ENCODE data around the gene SPOPL.

Gene SPOPL

GRCh38 chr2:138609446-138609845, 107.9 kb downstream of the SPOPL start:
- no peak for FAIRE-seq

- FAIRE-seq: no peak
Measured at GRCh38 chr2:138610201-138610953, 108.8 kb downstream of the SPOPL start.

GRCh38 chr2:138615257-138615656, 113.7 kb downstream of the SPOPL start:
- no peak for FAIRE-seq

- FAIRE-seq: no peak
Measured at GRCh38 chr2:138617026-138617425, 115.5 kb downstream of the SPOPL start.

- no peak for FAIRE-seq
Measured at GRCh38 chr2:138618971-138619370, 117.4 kb downstream of the SPOPL start.

GRCh38 chr2:138620431-138620830, 118.9 kb downstream of the SPOPL start:
- FAIRE-seq: no peak

- no peak for FAIRE-seq
Measured at GRCh38 chr2:138621139-138621538, 119.6 kb downstream of the SPOPL start.

- FAIRE-seq: no peak
Measured at GRCh38 chr2:138622613-138623012, 121.0 kb downstream of the SPOPL start.

Measured in G401.6 (cell line).